Breast epithelium (tissue), 4 donors: Measurements from ENCODE around the gene ATRN. TPM values are rescaled to one million over a fixed set of nuclear protein-coding genes. Genes with fewer than 3 reads are reported as not detected.

Experiments
- DNase-seq, 2 donors: peaks; one replicate each; pipeline ENCODE4 v3.0.0-alpha.2; 2019; ENCODE audit warnings: low spot score in 2 of 2
- H3K27ac ChIP-seq, 2 donors: fragments of 200-600 bp; sonication (generic) in 1 of 2; one replicate each; pipeline ENCODE4 v1.5.1; 2016 to 2019; ENCODE audit warnings: mild to moderate bottlenecking in 1 of 2
- H3K27me3 ChIP-seq, 2 donors: fragments of 200-600 bp; sonication (generic) in 1 of 2; one replicate each; pipeline versions ENCODE4 v1.5.1 to v1.6.0; 2017 to 2019; ENCODE audit warnings: control low read depth in 1 of 2, mild to moderate bottlenecking in 1 of 2
- H3K36me3 ChIP-seq: fragments of 200-600 bp; one replicate; pipeline ENCODE4 v1.5.1; 2019
- H3K4me1 ChIP-seq, 2 donors: fragments of 200-600 bp; sonication (generic); one replicate each; pipeline ENCODE4 v1.5.1; 2016 to 2019; ENCODE audit warnings: control low read depth in 1 of 2
- H3K4me3 ChIP-seq, 3 donors: fragments of 200-600 bp; sonication (generic); 1 replicate in 2 of 3; 2 replicates in 1 of 3; pipeline ENCODE4 v1.5.1; 2016 to 2019; ENCODE audit warnings: mild to moderate bottlenecking in 3 of 3, moderate library complexity in 2 of 3
- H3K9me3 ChIP-seq, 2 donors: fragments of 200-600 bp; sonication (generic) in 1 of 2; one replicate each; pipeline ENCODE4 v1.5.1; 2016 to 2019; ENCODE audit warnings: control low read depth in 1 of 2
- CTCF ChIP-seq, 3 donors: fragments of 450-650 bp; IDR thresholded peaks; one replicate each; pipeline ENCODE4 v1.5.1; 2016 to 2017; ENCODE audit warnings: antibody characterized with exemption in 3 of 3, mild to moderate bottlenecking in 3 of 3, moderate library complexity in 3 of 3
- POLR2A ChIP-seq: fragments of 450-650 bp; IDR thresholded peaks from one replicate; pipeline ENCODE4 v1.6.1; 2016; ENCODE audit warnings: antibody characterized with exemption, mild to moderate bottlenecking, moderate library complexity
- POLR2AphosphoS5 ChIP-seq, 3 donors: sonication (generic); formaldehyde crosslinking; IDR thresholded peaks; one replicate each; pipeline ENCODE4 v1.6.1; 2017; ENCODE audit warnings: antibody characterized with exemption in 3 of 3
- intact Hi-C: fragments of 100-400 bp; cut with DNase I; formaldehyde crosslinking; loops from one replicate; pipeline ENCODE4 v1.15.1; 2023; ENCODE audit warnings: low total_unique reads
- total RNA-seq, 3 donors: library from RNA; depleted of rRNA; stranded (reverse); fragments of >200 nt; gene quantifications; one replicate each; pipeline ENCODE4 v1.1.0, GENCODE V29; 2016

ATRN gene
- total RNA-seq, 3 donors from 2014 or later: 26.5 to 35.6 (median 32.3) TPM

DNA sequence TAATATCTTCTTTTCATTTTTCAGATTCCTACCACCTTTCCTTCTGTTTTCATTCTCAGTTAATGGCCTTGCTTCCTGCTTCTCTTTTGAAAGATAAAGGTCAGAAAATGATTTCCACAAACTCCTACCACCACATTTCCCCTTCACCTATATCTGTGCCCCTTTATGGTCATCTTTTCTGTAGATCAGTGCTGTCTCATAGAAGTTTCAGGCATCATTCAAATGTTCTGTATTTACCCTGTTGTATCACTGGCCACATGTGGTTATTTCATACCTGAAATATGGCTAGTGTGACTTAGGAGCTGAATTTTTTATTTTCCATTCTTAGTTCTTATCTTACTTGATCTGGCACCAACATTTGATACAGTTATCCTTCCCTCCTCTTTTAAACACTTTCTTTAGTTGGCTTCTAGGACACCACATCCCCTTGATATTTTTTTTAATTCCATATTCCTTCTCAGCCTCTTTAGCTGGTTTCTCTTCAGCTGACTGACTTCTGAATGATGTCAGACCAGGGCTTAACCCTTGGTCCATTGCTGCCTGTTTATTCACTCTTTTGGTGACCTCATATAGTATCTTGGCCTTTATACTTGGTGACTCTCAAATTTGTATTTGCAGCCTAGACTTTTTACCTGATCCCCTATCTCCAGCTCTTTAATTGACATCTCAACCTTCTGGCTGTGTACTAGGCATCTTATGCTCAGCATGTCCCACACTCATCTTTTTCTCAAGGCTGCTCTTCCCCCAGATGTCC lies 81.0 kb downstream of the ATRN start:
- intact Hi-C loops: no loop called here
- TF ChIP-seq POLR2A (no peak), CTCF (IDR thresholded peaks at IDR 0.05) (no peak), POLR2AphosphoS5 (IDR thresholded peaks at IDR 0.05) (no peak)
- Histone ChIP-seq H3K4me3 (no peak overlapping the region), H3K27me3 (no peaks in the 10 kb centered on the region), H3K36me3 (no peaks in the 10 kb centered on the region), H3K27ac (no peak overlapping the region), H3K4me1 (no peaks in the 10 kb centered on the region), H3K9me3 (no peaks in the 10 kb centered on the region)
- DNase-seq: no peak

GRCh38 chr20:3553663-3554062 lies 82.8 kb downstream of the ATRN start:
- Histone ChIP-seq H3K36me3 (no peaks in the 10 kb centered on the region), H3K4me1 (no peaks in the 10 kb centered on the region), H3K4me3 (no peak overlapping the region), H3K9me3 (no peaks in the 10 kb centered on the region), H3K27ac (no peak overlapping the region), H3K27me3 (no peaks in the 10 kb centered on the region)
- no peak for TF ChIP-seq CTCF (IDR thresholded peaks at IDR 0.05)
- TF ChIP-seq POLR2A: no peak
- no peak for TF ChIP-seq POLR2AphosphoS5 (IDR thresholded peaks at IDR 0.05)
- intact Hi-C loops: no loop called here
- no peak for DNase-seq

DNA sequence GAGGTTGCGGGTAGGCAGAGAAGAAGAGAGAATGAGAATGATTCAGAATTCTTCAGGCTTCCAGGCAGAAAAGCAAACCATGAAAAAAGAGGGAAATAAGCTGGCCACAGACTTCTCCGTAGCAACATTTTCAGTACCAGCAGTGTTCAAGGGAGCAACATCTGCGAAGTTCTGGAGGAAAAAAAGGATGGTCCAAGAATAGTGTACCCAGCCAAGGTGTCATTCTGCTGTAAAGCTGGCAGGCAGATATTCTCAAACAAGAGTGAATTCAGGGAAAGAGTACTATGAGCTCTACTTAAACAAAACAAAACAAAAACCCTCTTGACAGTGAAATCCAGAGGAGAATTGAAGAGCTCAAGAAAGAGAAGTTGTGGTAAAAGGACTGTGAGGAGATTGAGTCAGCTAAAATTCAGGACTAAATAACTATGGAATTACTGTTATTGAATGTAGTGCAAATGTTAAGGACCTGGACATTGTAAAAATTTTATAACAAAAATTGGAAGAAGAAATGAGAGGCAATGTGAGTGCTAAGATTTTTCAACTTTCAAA lies 86.5 kb downstream of the ATRN start:
- Histone ChIP-seq H3K27ac (no peak overlapping the region), H3K9me3 (no peaks in the 10 kb centered on the region), H3K36me3 (no peaks in the 10 kb centered on the region), H3K4me1 (no peaks in the 10 kb centered on the region), H3K4me3 (no peak overlapping the region), H3K27me3 (no peaks in the 10 kb centered on the region)
- intact Hi-C loops: no loop called here
- no peak for TF ChIP-seq CTCF (IDR thresholded peaks at IDR 0.05)
- no peak for TF ChIP-seq POLR2AphosphoS5 (IDR thresholded peaks at IDR 0.05)
- no peak for TF ChIP-seq POLR2A
- no peak for DNase-seq

DNA sequence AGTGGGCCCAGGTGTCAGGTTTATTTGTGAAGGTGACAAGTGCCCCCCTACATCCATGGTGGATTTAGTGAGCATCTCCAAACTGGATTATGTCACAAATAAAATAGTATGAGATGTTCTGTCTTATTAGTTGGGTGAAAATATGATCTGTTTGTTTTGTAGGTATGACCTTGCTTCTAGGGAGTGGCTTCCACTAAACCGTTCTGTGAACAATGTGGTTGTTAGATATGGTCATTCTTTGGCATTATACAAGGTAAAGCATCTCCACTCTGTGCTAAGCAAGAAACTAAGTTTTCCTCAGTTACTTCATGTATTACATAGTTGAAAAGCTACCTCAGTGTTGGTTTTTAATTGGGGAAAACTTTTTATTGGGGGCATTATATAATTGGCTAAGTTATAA lies 88.4 kb downstream of the ATRN start:
- H3K4me3 ChIP-seq: no peak overlapping the region
- H3K36me3 ChIP-seq: no peaks in the 10 kb centered on the region
- H3K27ac ChIP-seq: no peak overlapping the region
- H3K4me1 ChIP-seq: no peaks in the 10 kb centered on the region
- intact Hi-C loops: no loop called here
- no peaks in the 10 kb centered on the region for H3K9me3 ChIP-seq
- no peak for TF ChIP-seq POLR2AphosphoS5 (IDR thresholded peaks at IDR 0.05)
- no peak for TF ChIP-seq CTCF (IDR thresholded peaks at IDR 0.05)
- no peak for TF ChIP-seq POLR2A
- no peak for DNase-seq
- no peaks in the 10 kb centered on the region for H3K27me3 ChIP-seq

GRCh38 chr20:3559637-3560036 lies 88.8 kb downstream of the ATRN start:
- Histone ChIP-seq H3K36me3 (no peaks in the 10 kb centered on the region), H3K4me3 (no peak overlapping the region), H3K27me3 (no peaks in the 10 kb centered on the region), H3K9me3 (no peaks in the 10 kb centered on the region), H3K4me1 (no peaks in the 10 kb centered on the region), H3K27ac (no peak overlapping the region)
- no peak for DNase-seq
- TF ChIP-seq POLR2AphosphoS5 (IDR thresholded peaks at IDR 0.05) (no peak), CTCF (IDR thresholded peaks at IDR 0.05) (no peak), POLR2A (no peak)
- intact Hi-C loops: no loop called here
